Left hindlimb (tissue), 1 donor: Measurements from ENCODE around the gene PHF2.
A peak's percentile ranks its signal among the peaks of the same experiment; 100 is the strongest.

Experiments
- DNase-seq: peaks from one replicate; pipeline ENCODE4 v3.0.0-alpha.2; 2018

PHF2 gene

GRCh38 chr9:93682155-93682968 lies 106.0 kb downstream of the PHF2 start:
- DNase-seq, result peak; percentile 63

GRCh38 chr9:93683331-93684134 lies 107.1 kb downstream of the PHF2 start:
- DNase-seq, result peak; percentile 20

DNA sequence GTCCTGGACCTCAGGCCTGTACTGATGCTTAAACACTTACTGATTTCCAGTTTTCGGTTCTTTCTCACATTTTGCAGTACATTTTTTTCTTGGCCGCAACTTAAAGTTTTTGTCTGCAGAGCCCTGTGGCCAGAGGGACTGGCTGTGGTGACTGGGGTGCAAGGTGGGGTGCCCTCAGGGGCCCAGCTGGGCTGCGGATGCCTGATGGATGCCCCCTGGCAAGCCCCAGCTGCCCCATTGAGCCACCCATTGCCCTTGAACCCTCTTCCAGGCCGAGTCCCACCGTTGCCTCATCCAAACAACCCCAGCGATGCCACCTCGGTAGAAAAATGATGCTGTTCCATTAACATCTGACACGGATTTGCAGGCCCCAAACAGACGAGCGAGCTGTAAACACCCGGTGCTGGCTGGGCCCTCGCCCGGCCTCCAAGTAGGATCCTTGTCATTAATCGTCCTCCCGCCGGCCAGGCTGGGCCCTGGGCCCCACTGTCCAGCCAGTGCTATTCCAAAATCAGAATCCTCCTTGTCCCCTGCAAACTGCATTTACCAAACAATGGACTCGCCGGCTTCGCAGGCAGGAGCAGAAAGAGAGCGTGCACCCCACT lies 107.9 kb downstream of the PHF2 start:
- no peak for DNase-seq

- no peak for DNase-seq
These were observed 108.6 kb downstream of the PHF2 start for GRCh38 chr9:93684806-93685543.

GRCh38 chr9:93686127-93686879 lies 109.9 kb downstream of the PHF2 start:
- DNase-seq, result no peak

GRCh38 chr9:93686880-93687236 lies 110.5 kb downstream of the PHF2 start:
- DNase-seq, result no peak

DNA sequence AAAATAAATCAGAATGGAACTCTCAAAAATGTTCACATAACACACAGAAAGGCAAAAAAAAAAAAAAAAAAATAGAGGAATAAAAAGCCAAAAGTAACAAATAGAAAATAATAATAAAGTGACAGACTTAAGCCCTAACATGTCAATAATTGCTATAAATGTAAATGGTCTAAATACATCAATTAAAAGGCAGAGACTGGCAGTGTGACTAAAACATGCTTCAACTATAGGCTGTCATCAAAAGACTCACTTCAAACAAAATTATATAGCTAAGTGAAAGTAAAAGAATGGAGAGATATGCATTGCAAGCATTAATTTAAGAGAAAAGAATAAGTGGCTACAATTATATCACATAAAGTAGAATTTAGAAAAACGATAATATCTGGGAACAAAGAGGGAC lies 114.2 kb downstream of the PHF2 start:
- DNase-seq, result no peak

DNA sequence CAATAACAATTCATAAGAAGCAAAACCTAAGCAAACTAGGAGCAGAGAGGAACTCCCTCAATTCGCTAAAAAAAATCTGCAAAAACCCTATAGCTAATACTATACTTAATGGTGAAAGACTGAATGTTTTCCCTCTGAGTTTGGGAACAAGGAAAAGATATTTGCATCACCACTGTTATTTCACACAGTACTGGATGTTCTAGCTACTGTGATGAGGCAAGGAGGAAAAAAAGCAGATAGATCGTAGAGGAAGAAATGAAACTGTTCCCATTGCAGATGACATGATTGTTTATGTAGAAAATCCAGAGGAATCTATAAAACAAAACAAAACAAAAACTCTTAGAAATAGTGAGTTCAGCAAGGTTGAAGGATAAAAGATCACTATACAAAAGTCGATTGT lies 116.7 kb downstream of the PHF2 start:
- no peak for DNase-seq

DNA sequence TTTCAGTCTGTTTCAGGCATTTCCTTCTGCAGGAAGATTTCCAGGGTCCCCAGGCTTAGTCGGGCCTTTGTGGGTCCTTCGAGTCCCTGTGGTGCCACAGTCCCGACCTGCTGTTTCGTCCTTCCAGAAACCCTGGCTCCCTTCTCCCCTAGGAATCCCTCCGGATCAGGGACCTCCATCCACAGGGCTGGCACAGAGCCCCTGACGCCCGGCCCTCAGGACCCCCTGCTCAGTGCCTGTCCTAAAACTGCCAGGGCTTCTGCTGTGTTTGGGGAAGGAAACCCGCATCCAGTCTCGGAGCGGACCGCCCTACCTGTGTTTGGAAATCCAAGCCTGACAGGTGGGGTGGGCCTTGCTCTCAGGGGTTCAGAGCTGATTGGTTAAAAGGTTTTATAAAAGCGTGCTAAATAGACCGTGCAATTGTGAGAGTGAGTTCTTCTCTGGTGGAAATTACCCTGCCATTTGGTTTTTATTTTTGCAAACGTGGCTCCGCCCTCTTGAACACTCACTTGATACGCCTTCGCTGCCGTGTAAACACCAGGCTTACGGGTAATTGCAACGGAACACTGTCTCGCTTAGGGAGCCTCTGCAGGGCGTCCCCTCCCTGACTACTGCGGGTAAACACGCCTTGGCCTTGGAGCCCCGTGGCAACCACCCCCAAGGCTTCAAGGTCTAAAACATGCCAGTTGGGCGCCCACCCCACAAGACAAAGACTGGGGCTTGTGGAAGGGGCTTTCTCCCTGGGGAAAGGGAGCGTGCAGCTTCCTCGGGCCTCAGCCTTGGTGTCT lies 121.2 kb downstream of the PHF2 start:
- DNase-seq, result no peak

- no peak for DNase-seq
These were observed 121.9 kb downstream of the PHF2 start for GRCh38 chr9:93698140-93698908.

DNA sequence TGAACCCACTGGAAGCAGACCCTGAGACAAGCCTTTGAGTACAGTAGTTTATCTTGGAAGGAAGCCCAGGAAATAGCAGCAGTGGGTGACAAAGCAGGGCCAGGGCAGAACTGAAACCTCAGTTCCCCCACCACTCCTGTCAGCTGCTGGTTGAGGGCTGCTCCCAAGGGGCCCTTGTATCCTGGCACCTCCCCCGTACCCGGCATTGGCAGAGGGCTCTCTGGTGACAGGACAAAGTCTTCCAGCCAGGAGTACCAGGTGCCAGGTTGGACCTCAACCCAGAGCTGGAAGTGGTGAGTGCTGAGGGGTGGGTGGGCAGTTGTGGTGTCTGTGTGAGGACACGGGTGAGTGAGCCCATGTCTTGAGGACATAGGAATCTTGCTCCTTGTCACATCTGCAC lies 123.3 kb downstream of the PHF2 start:
- no peak for DNase-seq

- DNase-seq, result no peak
These were observed 125.3 kb downstream of the PHF2 start for GRCh38 chr9:93701494-93702218.

- no peak for DNase-seq
These were observed 125.9 kb downstream of the PHF2 start for GRCh38 chr9:93702261-93702660.

GRCh38 chr9:93708289-93708986 lies 132.1 kb downstream of the PHF2 start:
- no peak for DNase-seq

GRCh38 chr9:93708987-93709302 lies 132.6 kb downstream of the PHF2 start:
- no peak for DNase-seq

DNA sequence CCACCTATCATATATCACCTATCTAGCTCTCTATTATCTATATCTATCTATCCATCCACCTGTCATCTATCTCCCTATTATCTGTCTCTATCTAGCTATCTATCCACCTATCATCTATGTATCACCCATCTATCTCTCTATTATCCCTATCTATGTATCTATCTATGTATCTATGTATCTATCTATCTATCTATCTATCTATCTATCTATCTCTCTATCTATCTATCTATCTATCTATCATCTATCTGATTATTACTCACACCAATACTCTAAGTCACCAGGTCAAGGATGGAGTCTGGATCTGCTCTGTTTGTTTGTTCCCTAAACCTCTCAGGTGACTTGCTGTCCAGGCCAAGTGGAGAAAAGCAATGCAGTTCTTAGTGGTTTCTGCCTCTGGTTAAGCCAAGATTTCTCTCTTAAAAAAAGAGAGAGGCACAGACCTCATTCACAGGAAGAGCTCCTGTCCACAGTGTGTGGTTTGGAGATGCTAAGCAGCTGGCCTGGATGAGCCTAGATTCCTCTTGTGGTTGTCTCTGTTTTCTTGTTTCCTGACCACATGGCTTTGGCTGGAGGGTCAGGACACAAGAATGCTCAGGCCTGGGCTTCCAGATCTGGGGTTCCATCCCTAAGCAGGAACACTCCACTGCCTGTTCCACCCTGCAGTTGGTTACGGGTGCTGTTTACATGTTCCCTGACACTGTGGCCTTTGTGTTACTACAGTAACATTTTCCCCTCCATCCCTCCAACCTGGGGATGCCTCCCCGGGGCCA lies 133.4 kb downstream of the PHF2 start:
- DNase-seq, result no peak

DNA sequence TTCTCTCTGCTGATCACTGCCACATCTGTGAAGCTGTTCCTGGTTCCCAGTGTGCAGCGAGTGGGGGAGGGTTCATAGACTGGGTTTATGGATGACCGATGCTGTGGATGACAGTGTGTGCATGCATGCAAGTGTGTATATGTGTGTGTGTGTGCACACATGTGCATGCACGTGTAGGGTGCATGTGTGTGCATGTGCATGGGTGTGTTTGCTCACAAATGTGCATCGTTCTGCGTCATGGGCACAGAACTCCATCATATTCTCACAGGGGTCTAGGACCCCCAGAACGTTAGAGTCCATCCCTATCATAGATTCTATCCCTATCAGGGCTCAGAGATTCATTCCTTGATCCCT lies 134.0 kb downstream of the PHF2 start:
- no peak for DNase-seq

DNA sequence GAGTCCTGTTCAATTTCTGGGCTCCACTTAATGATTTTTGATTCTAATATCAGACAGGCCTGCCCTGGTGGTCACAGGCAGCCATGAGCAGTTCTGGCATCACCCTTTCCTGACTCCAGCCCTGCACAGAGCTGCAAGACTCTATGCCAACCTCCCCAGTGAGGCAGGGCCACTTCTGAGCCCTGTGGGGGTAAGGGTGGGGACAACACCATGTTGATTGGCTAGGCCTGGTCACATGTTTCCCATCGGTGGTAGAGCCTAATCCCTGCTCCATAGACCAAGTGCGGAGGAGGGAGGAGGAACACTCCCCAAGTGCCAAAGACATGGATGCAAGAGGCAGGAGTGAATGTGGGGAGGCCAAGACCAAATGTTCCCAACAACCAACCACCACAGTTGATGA lies 134.6 kb downstream of the PHF2 start:
- DNase-seq, result no peak

DNA sequence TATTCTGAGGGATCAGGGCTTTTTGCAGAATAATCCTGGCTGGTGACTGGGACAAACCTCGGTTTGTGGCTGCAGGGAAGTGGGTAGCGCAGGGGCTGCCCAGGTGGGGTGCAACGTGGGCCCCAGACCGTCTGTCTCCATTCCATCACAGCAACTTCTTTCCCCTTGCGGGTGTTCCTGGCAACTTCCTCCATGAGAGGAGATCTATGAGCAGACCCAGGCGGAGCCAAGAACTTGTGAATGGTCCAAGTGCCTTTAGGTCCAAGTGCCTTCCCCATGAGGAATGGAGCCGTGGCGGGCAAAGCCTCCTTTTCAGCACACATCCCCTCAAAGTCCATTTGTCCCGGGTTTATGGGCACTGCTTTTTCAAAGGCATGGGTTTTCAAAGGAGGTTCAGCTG lies 136.5 kb downstream of the PHF2 start:
- no peak for DNase-seq
